GM18861 (cell line): Measurements from ENCODE around the gene AKR1C4.
"Not testable (repeated sequence)": the region's sequence is repeated elsewhere in the genome, so short reads cannot be mapped to it uniquely, and the experiment has no call there.

Source experiments
- ATAC-seq: cut with Tn5 transposase; IDR thresholded peaks from one replicate; pipeline ENCODE4 v1.9.1; 2021; ENCODE audit not compliant: unreplicated experiment

The AKR1C4 gene

DNA sequence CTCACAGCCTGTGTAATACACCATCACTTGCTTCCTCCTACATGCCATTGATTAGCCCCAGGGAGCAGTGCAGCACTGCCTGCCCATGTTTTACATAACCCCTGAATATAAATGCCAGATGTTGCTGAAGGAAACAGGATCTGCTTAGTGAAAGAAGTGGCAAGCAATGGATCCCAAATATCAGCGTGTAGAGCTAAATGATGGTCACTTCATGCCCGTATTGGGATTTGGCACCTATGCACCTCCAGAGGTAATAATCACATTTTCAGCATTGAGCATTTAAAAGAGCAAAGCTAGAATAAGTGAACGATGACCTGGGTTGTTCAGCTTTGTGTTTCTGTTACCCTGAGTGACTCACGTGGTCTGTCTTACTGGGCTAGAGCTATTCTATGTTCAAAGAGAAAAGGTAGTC, at the start of gene AKR1C4:
AKR1C4 (plus strand) TSS at position 136 of the 412 bp plus-strand sequence; CDS start at position 167, 31 bp downstream.
- ATAC-seq, result no peak

GRCh38 chr10:5146920-5147254, 49.8 kb upstream of the AKR1C4 start:
- no peak for ATAC-seq

DNA sequence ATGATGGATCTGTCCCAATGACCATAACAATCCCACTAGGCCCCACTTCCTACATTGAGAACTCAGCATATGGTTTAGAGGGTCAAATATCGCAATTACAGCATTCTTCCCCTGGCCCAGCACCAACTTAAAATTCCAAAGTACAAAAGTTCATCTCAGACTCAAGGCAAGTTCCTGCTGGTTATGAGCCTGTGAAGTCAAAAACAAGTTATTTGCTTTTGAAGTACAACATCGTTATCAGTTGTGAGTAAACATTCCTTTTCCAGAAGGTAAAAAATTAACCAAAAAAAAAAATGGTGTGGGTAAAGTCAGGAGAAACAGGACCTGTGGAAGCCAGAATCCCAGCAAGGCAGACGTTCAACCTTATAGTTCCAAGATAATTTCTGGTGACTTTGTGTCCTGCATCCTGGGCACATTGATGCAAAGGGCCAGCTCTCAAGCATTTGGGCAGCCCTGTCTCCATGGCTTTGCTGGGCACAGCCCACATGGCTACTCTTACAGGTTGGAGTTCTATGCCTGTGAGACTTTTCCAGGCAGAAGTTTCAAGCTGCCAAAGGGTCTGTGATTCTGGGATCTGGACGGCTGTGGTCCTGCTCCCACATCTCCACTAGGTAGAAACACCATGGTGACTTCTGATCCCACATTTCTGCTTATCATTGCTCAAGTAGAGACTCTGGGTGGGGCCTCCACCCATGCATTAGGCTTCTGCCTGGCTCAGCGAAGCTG, 49.2 kb upstream of the AKR1C4 start:
- ATAC-seq, result no peak

- ATAC-seq, result no peak
Measured at GRCh38 chr10:5147981-5148677, 48.5 kb upstream of the AKR1C4 start.

DNA sequence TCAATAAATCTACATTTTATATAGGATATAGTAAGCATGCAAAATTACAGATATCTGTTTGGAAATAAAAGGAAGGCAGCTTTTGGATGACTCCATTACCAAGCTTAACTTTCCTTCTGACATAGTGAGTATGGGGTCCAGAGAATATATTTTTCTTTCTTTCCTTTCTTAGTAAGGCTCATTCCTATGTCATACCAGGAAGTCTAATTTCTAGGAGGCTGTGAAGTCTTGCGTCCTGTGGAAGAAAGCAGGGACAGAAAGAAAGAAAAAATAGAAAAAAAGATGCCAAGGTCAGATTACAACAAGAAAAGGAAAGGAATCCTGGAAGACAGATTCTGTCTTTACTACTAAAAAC, 48.0 kb upstream of the AKR1C4 start:
- no peak for ATAC-seq

GRCh38 chr10:5151076-5151475, 45.6 kb upstream of the AKR1C4 start:
- ATAC-seq, result no peak

GRCh38 chr10:5155951-5156350, 40.7 kb upstream of the AKR1C4 start:
- no peak for ATAC-seq

GRCh38 chr10:5157501-5157900, 39.1 kb upstream of the AKR1C4 start:
- no peak for ATAC-seq

DNA sequence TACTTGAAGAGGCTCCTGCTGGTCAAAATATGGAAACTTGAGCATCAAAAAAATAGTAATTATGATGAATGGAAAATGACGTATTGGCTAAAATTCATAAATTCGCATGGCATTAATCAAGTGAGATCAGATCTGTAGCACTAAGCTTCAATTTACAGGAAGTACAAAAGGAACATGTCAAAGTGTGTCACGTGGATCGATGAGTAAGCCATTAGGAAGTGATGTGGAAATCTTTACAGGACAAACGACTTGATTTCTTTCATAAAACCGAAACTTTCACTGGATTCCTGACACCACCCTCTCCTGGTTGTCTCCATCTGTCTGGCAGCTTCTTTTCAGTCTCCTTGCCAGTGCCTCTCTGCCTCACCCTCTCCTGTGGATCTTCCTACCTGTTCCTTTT, 37.5 kb upstream of the AKR1C4 start:
- no peak for ATAC-seq

- no peak for ATAC-seq
Measured at GRCh38 chr10:5163487-5163886, 33.1 kb upstream of the AKR1C4 start.

DNA sequence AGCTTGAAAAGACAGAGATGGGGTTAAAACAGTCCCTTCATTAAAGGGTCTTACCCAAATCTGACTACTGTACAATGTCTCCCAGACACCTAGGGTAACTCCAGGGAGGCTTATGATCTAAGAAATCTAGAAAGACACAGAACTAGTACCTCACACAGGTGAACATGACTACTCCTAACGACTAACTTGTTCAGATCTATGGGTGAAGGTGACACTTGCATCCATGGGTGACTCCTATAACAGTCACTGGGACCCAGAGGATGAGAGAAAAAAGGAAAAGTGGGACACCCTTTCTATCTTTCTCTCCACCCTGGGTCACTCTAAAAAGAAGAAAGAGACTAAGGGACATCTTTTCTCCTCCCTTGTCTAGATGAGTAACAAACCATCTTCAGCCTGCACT, 30.9 kb upstream of the AKR1C4 start:
- no peak for ATAC-seq

GRCh38 chr10:5168897-5169420, 27.7 kb upstream of the AKR1C4 start:
- no peak for ATAC-seq

- not testable (repeated sequence) for ATAC-seq
Measured at GRCh38 chr10:5175581-5175980, 21.1 kb upstream of the AKR1C4 start.

- ATAC-seq, result not testable (repeated sequence)
Measured at GRCh38 chr10:5180503-5180902, 16.1 kb upstream of the AKR1C4 start.

- ATAC-seq, result no peak
Measured at GRCh38 chr10:5183923-5184322, 12.7 kb upstream of the AKR1C4 start.

DNA sequence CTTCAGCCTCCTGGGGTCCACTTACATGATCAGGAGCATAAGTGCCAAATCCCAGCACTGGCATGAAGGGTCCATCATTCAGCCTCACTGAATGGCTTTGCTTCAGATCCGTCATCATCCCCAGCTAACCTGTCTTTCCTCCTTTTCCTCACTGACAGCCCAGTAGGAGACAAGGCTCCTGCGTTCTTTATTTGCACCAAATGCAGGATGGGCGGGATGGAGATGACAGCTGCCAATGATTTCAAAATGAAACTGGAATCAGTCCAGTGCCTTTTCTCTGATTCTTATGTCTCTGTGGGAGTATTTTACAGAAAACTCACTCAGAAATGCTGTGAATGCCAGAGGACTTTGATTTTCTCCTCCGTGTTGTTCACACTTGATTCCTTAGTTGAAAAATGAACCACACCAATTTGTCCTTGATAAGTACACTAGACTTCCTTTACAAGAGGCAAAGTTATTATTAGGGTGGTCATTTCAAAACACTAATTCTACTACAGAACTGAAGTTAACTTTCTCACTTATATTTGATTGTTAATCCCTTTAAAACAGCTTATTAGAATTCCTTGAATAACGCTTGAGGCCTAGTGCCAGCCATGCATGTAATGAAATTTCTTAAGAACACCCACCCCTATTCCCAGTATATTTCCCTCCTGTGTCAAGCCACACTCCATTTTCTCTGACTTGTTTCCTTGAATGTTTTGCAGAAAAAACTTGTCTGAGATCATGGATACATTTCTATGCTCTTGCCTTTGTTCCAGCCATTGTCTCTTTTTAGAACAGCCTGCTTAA, 11.5 kb upstream of the AKR1C4 start, which contains the start of gene AKR1C8:
AKR1C8 (minus strand) TSS at position 164 of the 789 bp plus-strand sequence; CDS start at position 118, 46 bp downstream.
- ATAC-seq, result no peak

- ATAC-seq, result no peak
Measured at GRCh38 chr10:5187867-5188266, 8.8 kb upstream of the AKR1C4 start.

DNA sequence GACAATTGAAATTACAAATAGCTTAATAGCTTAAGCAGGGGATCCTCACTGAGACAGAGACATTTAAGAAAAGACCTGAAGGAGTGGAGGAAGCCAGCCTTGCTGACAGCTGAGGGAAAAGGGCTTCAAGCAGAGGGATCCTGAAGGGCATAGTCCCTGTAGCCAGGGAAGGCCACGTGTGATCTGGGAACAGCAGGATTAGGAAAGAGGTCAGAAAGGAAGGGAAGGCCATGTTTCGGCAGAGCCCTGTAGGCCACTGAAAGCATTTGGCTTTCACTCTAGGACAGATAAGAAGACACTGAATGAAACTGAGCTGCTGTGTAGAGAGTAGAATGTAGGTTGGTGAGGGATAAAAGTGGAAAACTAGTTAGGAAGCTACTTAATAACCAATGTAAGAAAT, 8.3 kb upstream of the AKR1C4 start:
- no peak for ATAC-seq

GRCh38 chr10:5194431-5194830, 2.2 kb upstream of the AKR1C4 start:
- no peak for ATAC-seq

- ATAC-seq, result no peak
Measured at GRCh38 chr10:5195727-5196374, 786 bp upstream of the AKR1C4 start.

- no peak for ATAC-seq
Measured at GRCh38 chr10:5198386-5198785, 1.7 kb downstream of the AKR1C4 start.
